Measurements from ENCODE around the gene DHRS13.

- TF ChIP-seq RNF2 (IDR thresholded peaks at IDR 0.05; ENCODE audit: borderline replicate concordance, low read depth) (no peak), CBX2 (IDR thresholded peaks at IDR 0.05; ENCODE audit: borderline replicate concordance, low read depth) (no peak), CTCF (IDR thresholded peaks at IDR 0.05) (no peak), EP300 (IDR thresholded peaks at IDR 0.05) (no peak), CEBPB (IDR thresholded peaks at IDR 0.05) (no peak), NFE2L2 (conservative IDR thresholded peaks at IDR 0.05; ENCODE audit: low read length) (no peak), RFX5 (IDR thresholded peaks at IDR 0.05) (no peak), REST (IDR thresholded peaks at IDR 0.05) (no peak), POLR2A (IDR thresholded peaks at IDR 0.05; ENCODE audit: low read length) (no peak)
Observed at GRCh38 chr17:28879886-28880571, 22.9 kb downstream of the DHRS13 start.

All from A549 (cell line).